ENCODE measurements around the gene POLR1B. TPM values are rescaled to one million over a fixed set of nuclear protein-coding genes. Genes with fewer than 3 reads are reported as not detected.

POLR1B gene
- polyA plus RNA-seq, 1 experiment = 12.4 TPM

GRCh38 chr2:112622528-112622849 is 80.2 kb downstream of the POLR1B start:
- H3K27ac ChIP-seq (ENCODE audit: low read depth, low read length) = peak overlapping the region; percentile 83
- H3K9me3 ChIP-seq (ENCODE audit: control insufficient read depth, insufficient read depth, low read length) = no peaks in the 10 kb centered on the region
- CTCF ChIA-PET = interaction anchor here (0.7 to 10.7 kb wide), 3 partner anchors 13 to 104 kb away, joined by 3 to 151 read pairs (median 43); no protein-coding TSS in a partner anchor
- no peaks in the 10 kb centered on the region for H3K27me3 ChIP-seq (ENCODE audit: control insufficient read depth, insufficient read depth, low read length)
- POLR2A ChIA-PET = interaction anchor here (0.6 to 1.5 kb wide), 3 partner anchors 23 to 86 kb away, joined by 4 to 8 read pairs (median 4); partner anchors contain the start of genes CHCHD5 and SLC20A1
- DNase-seq (ENCODE audit: low read depth, low spot score) = peak; percentile 80
- H3K4me3 ChIP-seq (ENCODE audit: low read depth, low read length) = no peak overlapping the region
- no peak for TF ChIP-seq CTCF (IDR thresholded peaks at IDR 0.05; ENCODE audit: low read depth, low read length)

GRCh38 chr2:112623913-112624777 is 81.9 kb downstream of the POLR1B start:
- no peaks in the 10 kb centered on the region for H3K27me3 ChIP-seq (ENCODE audit: control insufficient read depth, insufficient read depth, low read length)
- no peak overlapping the region for H3K27ac ChIP-seq (ENCODE audit: low read depth, low read length)
- POLR2A ChIA-PET = interaction anchor here (0.6 to 1.3 kb wide), 2 partner anchors 22 to 89 kb away, joined by 4 read pairs; no protein-coding TSS in a partner anchor

GRCh38 chr2:112625474-112626114 is 83.3 kb downstream of the POLR1B start:
- peak overlapping the region; percentile 95 for H3K27ac ChIP-seq (ENCODE audit: low read depth, low read length)
- H3K4me3 ChIP-seq (ENCODE audit: low read depth, low read length) = no peak overlapping the region
- ChIA-PET CTCF (interaction anchor here (0.5 to 10.7 kb wide), 17 partner anchors 9 to 316 kb away, joined by 3 to 151 read pairs (median 6); partner anchors contain the start of gene SLC20A1), POLR2A (interaction anchor here (1.3 to 1.4 kb wide), 2 partner anchors 88 to 99 kb away, joined by 3 to 4 read pairs; no protein-coding TSS in a partner anchor)
- no peaks in the 10 kb centered on the region for H3K27me3 ChIP-seq (ENCODE audit: control insufficient read depth, insufficient read depth, low read length)
- TF ChIP-seq CTCF (IDR thresholded peaks at IDR 0.05; ENCODE audit: low read depth, low read length) = no peak
- no peaks in the 10 kb centered on the region for H3K9me3 ChIP-seq (ENCODE audit: control insufficient read depth, insufficient read depth, low read length)
- DNase-seq (ENCODE audit: low read depth, low spot score) = no peak

More at GRCh38 chr2:112623913-112624777, 81.9 kb downstream of the POLR1B start:
- no peak for DNase-seq (ENCODE audit: low read depth, low spot score)
- CTCF ChIA-PET = interaction anchor here (0.6 to 10.7 kb wide), 5 partner anchors 24 to 350 kb away, joined by 4 to 151 read pairs (median 9); no protein-coding TSS in a partner anchor
- Histone ChIP-seq H3K4me3 (ENCODE audit: low read depth, low read length) (no peak overlapping the region), H3K9me3 (ENCODE audit: control insufficient read depth, insufficient read depth, low read length) (no peaks in the 10 kb centered on the region)
- no peak for TF ChIP-seq CTCF (IDR thresholded peaks at IDR 0.05; ENCODE audit: low read depth, low read length)

DNA sequence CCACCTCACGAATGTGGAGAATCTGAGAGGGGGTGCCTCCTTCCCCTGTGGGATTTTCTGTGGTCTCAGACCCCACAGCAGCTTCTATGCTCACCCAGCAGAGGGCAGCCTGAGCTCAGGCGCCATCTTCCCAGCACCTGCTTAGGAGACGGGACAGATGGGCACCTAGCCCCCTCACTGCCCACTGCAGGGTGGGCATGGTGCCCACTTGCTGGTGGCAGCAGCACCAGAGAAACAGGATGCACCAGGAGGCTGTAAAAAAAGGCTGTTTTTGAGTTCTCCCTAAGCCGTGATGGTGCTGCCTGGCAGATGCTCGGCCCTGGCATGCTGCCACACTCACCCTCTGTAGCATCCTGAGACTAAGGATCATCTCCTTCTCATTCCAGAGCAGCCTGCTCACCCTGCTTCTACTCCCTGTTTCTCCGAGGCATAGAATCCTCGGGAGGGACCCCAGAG is 84.4 kb downstream of the POLR1B start:
- DNase-seq (ENCODE audit: low read depth, low spot score) = no peak
- no peaks in the 10 kb centered on the region for H3K9me3 ChIP-seq (ENCODE audit: control insufficient read depth, insufficient read depth, low read length)
- peak; percentile 93 for TF ChIP-seq CTCF (IDR thresholded peaks at IDR 0.05; ENCODE audit: low read depth, low read length)
- H3K27ac ChIP-seq (ENCODE audit: low read depth, low read length) = peak overlapping the region; percentile 95
- no peaks in the 10 kb centered on the region for H3K27me3 ChIP-seq (ENCODE audit: control insufficient read depth, insufficient read depth, low read length)
- CTCF ChIA-PET = interaction anchor here (0.6 to 10.7 kb wide), 26 partner anchors 10 to 332 kb away, joined by 3 to 151 read pairs (median 5); partner anchors contain the start of gene SLC20A1
- H3K4me3 ChIP-seq (ENCODE audit: low read depth, low read length) = peak overlapping the region; percentile 35
- POLR2A ChIA-PET = interaction anchor here (0.5 to 3.3 kb wide), 8 partner anchors 14 to 127 kb away, joined by 3 to 31 read pairs (median 4); partner anchors contain the start of gene SLC20A1

Small RNA genes within 50 kb of the gene (small RNA-seq; reads per million reads assigned to genes)
- not detected for gene RF00019 (ENCODE audit: insufficient read length, low read depth)

Other genes starting within 250 kb of the POLR1B start
- 1.5 and 2.6 TPM in 2 replicates for gene RGPD8, start 108.8 kb upstream of the POLR1B start, polyA plus RNA-seq (2011; rRNA removed)
- gene TTL, start 60.3 kb upstream of the POLR1B start, polyA plus RNA-seq (2011; rRNA removed) = 26.6 and 27.3 TPM in 2 replicates
- gene CHCHD5, start 42.1 kb downstream of the POLR1B start, polyA plus RNA-seq (2011; rRNA removed) = 8.9 and 15.2 TPM in 2 replicates
- 71.8 and 74.8 TPM in 2 replicates for gene SLC20A1, start 103.5 kb downstream of the POLR1B start, polyA plus RNA-seq (2011; rRNA removed)
- not detected in 2 replicates for gene NT5DC4, start 178.6 kb downstream of the POLR1B start, polyA plus RNA-seq (2011; rRNA removed)
- 2.9 and 4.4 TPM in 2 replicates for gene CKAP2L, start 222.1 kb downstream of the POLR1B start, polyA plus RNA-seq (2011; rRNA removed)
- 0.51 and 0.55 TPM in 2 replicates for gene IL1A, start 242.0 kb downstream of the POLR1B start, polyA plus RNA-seq (2011; rRNA removed)

All from AG04450 (cell line).